NCI-H69 (cell line): ENCODE measurements around the gene MDFIC.
A peak's percentile ranks its signal among the peaks of the same experiment; 100 is the strongest.

ENCODE experiments used
- DNase-seq: peaks from one replicate; lab custom pipeline; 2025; lab: John Stamatoyannopoulos, UW

MDFIC gene

DNA sequence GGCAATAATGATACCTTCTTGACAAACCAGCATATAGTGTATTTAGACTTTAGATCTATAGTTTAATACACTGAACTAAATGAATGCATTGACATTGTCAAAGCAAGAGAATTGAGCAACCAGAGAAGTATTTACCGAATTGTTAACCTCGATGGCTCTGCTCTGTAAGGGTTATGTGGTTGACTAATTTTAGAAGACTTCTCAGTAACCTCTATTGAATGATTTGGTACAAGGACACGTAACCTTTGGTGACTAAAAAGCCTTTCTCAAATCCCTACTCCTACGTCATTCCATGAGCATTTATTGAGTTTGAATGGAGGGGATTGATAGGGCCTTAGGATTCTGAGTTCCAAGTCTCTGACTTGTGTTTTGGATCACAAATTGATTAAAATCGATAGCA lies 67.6 kb downstream of the MDFIC start:
- DNase-seq, result no peak

DNA sequence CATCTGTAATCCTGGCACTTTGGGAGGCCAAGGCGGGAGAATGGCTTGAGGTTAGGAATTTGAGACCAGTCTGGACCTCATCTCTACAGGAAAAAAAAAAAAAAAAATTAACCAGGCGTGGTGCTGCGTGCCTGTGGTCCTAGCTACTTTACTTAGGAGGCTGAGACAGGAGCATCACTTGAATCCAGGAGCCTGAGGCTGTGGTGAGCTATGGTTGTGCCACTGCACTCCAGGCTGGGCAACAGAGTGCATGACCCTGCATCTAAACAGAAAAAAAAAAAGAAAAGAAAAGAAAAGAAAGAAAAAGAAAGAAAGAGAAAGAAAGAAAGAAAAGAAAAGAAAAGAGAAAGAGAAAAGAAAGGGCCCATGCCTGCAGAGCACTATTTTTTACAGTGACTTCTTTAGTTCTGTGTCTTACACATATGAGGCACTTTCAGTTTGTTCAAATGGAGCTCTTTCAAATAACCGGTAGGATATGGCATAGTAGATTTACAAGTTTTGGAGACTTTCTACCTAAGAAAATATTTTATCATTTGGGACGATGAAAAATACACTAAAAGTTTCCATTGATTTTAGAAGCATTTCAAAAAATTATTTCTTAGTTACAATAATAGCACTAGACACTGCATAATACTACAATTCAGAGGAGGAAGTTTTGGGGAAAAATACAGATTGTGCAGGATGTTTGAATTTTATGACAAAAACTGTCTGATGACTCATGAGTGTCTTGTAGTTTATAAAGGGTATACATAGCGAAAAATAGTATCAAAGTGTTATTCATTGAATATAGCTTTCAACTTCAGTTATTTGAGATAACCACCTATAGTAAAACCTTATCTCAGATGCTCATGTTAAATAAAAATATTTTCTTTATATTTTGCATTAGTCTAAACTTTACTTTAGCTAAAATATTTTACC lies 75.9 kb downstream of the MDFIC start:
- no peak for DNase-seq

DNA sequence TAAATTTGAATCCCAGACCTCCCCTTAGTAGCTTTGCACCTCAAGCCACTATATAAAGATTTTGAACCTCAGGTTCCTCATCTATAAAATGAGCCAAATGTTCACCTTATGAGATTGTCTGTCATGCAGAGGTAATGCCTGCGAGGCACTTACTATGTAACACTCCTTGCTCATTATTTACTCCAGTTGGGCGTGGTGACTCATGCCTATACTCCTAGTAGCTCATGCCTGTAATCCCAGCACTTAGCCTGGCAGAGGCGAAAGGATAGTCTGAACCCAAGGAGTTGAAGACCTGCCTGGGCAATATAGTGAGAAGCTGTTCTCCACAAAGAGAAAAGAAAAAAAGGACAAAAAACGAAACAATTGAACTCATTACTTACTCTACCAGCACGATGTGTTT lies 82.2 kb downstream of the MDFIC start:
- DNase-seq, result peak; percentile 85

DNA sequence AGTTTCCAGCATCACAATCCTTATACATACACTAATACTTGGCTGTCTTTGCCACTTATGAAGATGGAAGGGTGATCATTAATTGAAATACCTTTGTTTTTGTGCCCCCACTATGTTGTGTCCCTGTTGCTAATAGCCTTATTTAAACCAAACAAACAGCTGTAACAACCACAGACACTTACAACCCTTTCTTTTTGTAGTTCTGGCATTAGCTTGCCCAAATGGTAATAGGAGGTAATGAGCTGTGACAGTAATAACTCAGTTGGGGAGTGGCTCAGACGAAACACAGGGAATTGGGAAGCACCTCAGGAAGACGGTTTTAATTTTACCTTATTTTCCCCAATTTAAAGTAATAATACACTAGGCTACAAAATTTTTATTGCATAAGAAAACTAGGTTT lies 83.4 kb downstream of the MDFIC start:
- DNase-seq, result peak; percentile 86

DNA sequence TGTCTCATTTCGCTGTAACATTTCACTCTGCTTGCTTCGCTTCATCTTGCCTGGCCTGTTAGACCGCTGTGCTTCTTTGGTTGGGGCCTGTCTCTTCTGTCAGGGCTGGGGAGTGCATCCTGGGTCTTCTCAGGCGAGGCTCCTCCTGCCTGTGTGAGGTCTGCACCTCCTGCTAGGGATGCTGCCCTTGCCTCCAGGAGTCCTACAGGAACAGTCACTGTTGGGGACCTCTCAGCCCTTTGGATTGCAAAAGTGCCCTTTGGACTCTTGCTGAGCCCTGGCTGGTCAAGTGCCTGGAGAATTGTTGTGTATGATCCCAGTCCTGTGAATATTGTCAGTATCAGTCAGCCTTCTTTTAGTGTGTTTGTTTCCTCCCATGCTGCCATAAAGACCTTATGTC lies 84.1 kb downstream of the MDFIC start:
- peak; percentile 79 for DNase-seq

DNA sequence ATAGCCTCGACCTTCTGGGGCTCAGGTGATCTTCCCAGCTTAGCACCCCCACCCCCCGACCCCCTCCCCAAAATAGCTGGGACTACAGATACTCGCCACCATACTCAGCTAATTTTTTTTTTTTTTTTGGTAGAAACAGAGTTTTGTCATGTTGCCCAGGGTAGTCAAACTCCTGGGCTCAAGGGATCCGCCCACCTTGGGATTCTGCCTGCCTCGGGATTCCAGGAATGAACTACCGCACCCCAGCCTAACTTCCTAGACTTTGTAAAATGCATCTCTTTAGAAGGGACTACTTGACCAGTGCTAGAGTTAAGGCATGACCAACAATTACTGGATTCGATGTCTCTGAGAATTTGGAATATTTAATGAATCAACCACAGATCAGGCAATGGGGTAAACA lies 85.9 kb downstream of the MDFIC start:
- no peak for DNase-seq

DNA sequence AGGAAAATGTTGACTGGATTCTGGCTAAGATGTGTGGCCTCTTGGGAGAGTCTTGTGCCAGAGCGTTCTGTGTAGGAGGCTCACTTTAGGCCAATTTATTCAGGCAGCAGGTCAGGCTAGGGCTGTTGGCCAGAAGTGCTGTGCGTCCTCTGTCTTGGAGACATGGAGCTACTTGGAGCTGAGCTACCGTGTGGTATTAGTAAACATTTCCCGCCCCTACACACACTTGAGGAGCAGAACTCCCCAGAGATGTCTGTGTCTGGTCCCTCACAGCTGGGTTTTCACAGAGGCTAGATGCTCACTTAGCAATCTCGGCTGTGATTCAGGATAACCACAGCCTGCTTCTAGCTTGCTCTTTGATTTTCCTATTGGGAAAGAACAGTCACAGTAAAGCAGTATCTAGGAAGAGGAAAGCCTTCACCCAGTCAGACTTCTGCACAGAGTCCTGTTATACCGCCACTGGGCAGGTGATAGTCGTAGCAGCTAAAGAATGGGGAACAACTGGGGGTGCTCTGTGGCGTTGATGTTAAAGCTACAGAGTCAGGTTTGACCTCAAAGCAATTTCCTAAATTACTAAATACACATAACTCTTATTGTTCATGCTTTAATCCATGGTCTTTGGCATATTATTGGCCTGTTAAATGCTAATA lies 86.7 kb downstream of the MDFIC start:
- peak; percentile 82 for DNase-seq

DNA sequence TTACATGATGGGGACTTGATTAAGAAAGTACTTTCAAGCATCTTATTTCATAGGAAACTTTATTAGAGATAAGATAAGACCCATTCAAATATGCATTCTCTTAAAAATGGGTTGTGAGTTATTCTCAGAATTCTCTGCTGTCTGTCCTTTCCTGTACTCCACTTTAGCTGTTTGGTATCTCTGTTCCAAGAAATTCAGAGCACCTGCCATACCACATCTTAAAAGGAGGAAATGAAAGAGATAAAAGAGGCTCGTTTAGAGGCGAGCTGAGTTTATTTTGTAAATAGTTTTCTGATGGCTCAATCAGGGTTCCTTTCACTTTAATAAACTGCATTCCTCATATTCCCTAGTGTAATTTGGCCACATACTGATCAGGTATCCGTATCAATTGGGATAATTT lies 87.2 kb downstream of the MDFIC start:
- DNase-seq, result peak; percentile 41

DNA sequence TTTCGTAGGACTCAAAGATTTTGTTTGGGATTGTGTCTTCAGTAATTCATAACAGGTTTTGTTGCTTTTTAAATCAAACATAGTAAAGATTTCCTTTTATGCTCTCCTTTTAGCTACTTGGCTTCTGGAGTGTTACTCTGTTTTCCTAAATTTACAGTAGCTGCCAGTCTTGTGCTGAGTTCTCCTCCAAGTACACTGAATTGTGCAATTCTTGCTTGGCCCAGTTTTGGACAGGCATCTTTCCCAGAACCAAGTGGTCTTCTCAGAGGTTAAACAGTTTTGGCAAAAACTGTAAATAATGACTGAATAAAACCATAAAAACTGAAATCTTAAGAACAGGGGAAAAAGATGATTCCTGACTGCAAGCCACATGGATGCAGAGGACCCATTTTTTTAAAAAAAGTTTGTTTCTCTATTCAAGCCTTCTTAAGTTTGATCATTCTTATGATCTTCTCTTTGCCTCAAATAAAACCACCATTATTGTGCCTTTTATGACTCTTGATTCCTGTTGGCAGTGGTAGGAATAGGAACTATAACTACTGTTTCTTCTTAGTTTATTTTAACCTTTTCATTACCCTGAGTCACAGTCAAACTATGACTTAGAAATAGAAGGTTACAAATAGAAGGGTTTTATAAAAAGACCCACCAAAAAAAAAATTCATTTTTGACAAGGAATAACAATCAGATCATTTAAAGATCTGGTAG lies 88.0 kb downstream of the MDFIC start:
- DNase-seq, result no peak

DNA sequence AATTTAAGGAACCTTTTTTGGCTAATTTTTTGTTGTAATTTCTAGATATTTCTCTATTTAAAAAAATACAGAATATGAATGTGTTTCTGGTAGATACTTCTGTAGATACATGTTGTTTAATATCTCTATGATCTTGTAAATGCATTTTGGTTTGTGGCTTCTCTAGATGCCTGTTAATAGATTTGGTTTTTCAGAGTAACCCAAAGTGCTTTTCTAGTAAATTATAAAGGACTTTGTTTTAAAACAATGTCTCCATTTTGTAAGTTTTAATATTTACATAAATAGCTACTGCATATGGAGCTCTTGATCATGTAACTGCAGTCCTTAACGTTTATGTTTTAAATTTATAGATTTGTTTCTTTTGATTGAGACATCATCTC lies 88.5 kb downstream of the MDFIC start:
- no peak for DNase-seq

DNA sequence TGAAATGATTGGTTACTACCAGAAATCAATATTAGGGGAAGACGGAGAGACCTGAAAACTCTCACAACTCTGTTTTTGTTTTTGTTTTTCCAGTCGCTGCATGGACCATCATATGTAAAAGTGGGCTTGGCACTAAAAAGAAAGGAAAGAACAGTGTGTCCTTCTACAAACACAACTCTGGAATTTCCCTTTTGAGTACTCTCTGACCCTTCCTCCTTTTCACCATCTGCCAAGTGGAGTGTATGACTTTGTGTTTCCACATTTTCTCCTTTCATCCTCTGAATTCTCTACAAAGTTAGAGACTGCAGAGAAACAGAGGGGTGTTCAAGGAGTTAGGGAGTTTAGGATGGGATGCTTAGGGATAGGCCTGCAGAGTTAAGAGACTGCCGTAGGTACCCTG lies 92.0 kb downstream of the MDFIC start:
- DNase-seq, result peak; percentile 31

DNA sequence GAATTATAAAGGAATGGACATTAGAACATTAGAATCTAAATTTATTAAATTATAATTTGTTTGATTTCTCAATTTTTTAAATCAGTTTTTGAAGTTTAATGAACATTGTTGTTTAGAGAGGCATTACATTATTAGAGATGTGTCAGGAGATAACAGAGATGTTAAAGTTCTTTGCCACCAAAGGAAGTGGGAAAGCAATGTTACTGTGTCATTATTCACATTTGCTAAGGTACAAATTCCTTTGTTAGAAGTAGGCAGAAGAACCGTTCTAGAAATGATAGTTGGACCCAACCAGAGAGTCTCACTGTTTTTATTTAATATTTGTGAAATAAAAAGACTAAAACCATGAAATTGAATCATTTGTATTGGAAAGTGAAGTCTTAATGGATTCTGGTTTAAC lies 92.9 kb downstream of the MDFIC start:
- no peak for DNase-seq

DNA sequence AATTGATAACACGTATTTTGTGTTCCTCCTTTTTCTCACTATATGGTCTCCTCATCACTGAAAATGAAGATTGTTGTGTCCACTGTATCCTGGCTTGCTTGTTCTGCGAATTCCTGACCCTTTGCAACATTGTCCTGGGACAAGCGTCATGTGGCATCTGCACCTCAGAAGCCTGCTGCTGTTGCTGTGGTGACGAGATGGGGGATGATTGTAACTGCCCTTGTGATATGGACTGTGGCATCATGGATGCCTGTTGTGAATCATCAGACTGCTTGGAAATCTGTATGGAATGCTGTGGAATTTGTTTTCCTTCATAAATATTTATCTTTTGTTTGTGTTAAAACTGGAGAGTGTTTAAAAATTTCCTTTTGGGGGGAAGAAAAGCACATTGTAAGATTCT lies 93.7 kb downstream of the MDFIC start:
- no peak for DNase-seq

DNA sequence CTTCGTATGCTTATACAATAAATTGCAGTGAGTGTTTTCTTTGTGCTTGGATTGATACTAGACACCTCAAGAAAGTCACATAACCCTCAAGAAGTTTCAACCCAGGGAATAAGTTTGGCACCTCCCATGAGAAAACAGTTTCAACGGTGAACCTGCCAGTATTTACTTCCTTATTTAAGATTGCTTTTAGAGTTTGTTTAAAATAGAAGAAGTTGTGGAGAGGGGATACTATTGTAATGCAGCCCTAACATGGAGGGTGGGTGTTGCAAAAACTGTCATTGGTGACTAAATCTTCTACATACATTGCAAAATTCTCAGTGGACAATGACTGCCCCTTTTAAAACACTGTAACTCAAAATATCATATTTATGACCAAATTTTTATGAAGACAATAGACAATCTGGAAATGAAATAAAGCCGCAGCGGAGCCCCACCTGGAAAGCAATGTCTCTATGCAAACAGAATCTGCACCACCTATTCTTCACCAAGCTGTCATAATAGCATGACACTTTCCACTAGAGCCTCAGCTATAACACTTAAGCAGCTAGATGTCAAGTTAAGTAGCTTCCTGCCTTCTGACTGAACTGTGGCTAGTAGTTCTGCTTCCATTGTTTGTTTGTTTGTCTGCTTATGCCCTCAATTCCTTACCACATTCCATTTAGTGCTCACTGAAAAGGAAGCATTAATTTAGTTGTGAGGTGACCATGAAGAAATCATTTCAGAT lies 98.2 kb downstream of the MDFIC start:
- peak; percentile 63 for DNase-seq

DNA sequence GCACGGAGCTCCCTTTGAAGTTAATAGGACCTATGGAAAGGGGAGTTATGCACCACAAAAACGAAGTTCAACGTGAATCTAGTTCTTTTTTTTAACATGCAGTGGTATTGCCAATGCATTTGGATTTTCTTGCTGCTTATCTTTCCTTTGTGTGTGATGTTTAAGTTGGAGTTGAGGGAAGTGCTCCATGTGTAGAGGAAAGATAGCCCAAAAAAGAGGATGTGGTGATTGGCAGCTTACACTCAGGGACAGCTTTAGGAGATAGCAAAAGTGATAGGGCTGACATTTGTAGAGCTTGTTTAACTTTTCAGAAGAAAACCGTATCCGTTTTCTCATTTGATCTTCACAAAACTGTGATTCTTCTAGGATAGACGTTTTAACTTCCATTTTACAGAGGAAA lies 101.3 kb downstream of the MDFIC start:
- DNase-seq, result no peak

DNA sequence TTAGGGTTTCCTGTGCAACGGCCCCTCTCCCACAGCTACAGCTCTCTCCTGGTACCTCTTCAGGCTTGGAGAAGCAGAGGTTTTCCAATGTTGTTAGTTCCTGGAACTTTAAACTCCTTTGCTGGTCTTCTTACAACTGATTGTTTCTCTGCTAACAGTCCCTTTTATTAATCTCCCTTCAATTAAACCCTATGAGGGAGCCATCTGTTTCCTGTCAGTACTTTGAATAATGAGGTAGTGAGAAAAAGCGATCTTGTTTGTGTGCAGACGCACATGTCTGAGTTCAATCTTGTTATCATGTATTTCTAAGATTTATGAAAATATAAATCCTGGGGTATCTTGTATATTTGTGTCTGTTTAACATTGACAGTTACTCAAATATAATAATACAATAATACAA lies 102.4 kb downstream of the MDFIC start:
- peak; percentile 35 for DNase-seq

DNA sequence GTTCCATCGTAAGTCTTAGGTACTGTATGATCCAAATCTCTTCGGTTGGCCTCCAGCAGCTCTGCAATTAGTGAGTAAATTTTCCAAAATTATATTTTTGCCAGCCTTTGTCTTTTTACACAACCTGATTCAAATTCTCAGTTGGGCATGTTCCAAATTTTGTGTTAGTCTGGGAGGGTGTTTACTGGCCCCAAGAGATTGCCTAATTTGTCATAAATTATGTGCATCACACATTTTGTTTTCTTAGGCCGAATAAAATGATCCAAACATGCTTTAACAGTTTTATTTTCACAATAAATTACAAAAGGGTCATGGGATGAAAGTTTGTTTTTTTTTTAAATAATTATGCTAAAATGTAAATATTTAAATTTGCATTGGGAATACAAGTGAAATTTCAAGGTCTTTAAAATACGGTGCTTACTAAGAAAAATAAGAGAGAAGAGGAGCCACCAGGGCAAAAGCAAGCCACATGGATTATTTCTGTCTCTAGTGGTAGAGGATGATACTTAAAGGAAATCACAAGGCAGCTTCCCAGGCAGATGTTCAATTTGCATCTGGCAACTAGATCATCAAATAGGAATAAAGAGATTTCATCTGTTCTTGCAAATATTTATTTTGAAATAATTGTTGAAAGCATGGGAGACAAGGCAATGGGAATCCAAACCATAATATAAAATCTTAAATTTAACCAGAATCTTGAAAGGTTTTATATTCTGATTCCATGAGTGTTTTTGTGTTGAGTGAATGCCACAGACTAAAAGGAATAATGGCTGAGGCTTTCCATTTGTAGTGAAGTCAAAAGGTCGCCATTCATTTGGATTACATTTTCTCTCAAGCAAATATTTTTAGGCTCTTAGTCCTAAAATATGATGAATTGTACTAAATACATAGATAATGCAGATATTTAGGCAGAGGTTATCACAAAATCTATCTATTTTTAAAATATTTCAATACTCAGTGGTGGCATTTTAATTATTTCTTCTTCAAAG lies 111.1 kb downstream of the MDFIC start:
- DNase-seq, result peak; percentile 61

DNA sequence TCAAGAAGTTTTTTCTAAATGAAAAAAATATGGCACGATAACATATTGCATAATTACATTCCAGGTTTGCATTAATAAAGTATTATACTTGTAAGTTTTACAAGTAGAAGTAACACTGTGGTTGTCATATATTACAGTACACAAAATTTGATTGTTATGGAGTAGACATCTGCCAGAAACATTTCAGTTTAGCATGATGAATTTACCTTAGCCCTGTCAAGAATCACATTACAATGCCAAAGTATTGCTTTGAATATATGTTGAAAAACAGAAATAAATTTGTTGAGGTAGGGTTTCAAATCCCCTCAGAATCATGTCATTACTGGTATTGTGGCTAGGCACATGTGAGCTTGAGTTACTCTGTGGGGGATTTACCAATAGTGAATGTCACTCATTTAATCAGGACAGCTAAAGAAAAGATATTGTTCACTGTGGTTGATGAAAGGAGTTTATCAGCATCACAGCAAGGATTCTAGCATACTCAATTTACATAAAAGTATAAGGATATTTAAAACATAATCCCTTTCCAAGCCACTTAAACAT lies 112.1 kb downstream of the MDFIC start:
- DNase-seq, result no peak

DNA sequence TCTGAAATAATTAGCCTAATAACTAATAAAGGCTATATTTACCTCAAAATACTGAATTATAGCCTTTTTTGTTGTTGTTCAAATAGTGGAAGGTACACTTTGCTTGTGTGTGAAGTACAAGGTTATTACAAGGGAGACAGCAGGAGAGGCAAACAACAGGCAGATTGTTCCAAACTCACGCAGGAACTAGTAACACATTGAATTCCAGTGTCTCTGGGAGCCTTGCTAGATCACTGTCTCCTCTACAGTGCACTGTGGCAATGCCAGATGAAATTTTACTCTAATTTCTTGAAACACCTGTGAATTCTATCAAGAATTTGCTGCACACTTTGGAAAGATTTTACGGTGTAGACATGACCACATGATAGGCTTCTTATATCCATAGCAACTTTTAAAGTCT lies 112.6 kb downstream of the MDFIC start:
- peak; percentile 26 for DNase-seq

DNA sequence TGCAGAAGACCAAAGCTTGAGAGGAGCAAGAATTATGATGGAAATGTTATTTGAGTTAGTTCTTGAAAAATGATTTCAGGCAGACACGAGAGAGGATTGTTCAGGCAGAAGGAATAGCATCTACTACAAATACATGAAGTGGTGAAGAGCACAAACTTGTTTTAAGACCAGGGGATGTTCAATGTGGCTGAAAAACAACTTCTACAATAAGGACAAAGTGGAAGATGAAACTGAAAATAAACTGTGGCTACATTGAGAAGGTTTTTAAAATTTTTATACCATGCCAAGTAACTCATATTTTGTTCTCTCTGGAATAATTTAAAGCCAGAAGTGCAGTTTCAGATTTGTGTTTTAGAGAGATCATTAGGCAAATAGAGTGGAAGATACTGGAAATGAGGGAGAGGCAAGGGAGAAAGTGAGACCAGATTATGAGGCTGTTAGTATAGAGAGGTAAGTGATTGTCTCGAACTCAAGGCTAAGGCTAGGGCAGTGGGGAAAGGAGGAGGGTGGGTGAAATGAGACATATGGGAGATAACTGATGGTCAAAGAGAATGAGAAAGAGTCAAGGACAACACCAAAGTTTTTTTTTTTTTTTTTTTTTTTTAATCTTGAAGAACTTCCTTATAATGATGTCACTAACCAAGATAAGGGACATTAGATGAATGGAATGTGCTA lies 115.4 kb downstream of the MDFIC start:
- no peak for DNase-seq
